ENCODE data around the gene PNO1. TPM values are rescaled to one million over a fixed set of nuclear protein-coding genes. Genes with fewer than 3 reads are reported as not detected.

Gene PNO1
- total and polyA plus RNA-seq, 11 donors, result 4.5 to 20.1 (median 8.8) TPM

GRCh38 chr2:68151037-68151436 lies 6.7 kb upstream of the PNO1 start:
- no peaks in the 10 kb centered on the region for H3K9me3 ChIP-seq
- intact Hi-C loops (cut with DNase I), result loop anchor here in 1 of 10 donors (10.0 kb wide), 1 partner anchor 104 kb away; the partner anchor contains the start of gene PPP3R1
- DNase-seq (no peak), ATAC-seq (peak in 1 of 4 donors; percentile 65)
- peaks cover 0 to 8% (median 0%) of the 10 kb centered on the region in 9 donors for H3K36me3 ChIP-seq
- H3K27ac ChIP-seq, result peak overlapping the region in 8 of 12 donors; percentile 11 to 82 (median 42)
- H3K4me3 ChIP-seq, result no peak overlapping the region
- H3K27me3 ChIP-seq, result no peaks in the 10 kb centered on the region
- peaks cover 0 to 37% (median 27%) of the 10 kb centered on the region in 12 donors for H3K4me1 ChIP-seq
- TF ChIP-seq POLR2A (IDR thresholded peaks at IDR 0.05) (no peak), CTCF (IDR thresholded peaks at IDR 0.05) (no peak)

GRCh38 chr2:68152681-68153347 lies 4.9 kb upstream of the PNO1 start:
- Histone ChIP-seq H3K9me3 (no peaks in the 10 kb centered on the region), H3K27me3 (no peaks in the 10 kb centered on the region), H3K27ac (peak overlapping the region; percentile 28 to 82 (median 71)), H3K36me3 (no peaks in the 10 kb centered on the region), H3K4me1 (peaks cover 0 to 45% (median 33%) of the 10 kb centered on the region in 12 donors), H3K4me3 (peak overlapping the region in 1 of 12 donors; percentile 10)
- ATAC-seq (no peak), DNase-seq (no peak)
- WGBS, 4 donors, result 27 to 38% (median 28%) methylated on average over 3 of the region's 3 CpGs
- no peak for TF ChIP-seq CTCF (IDR thresholded peaks at IDR 0.05)
- no peak for TF ChIP-seq POLR2A (IDR thresholded peaks at IDR 0.05)
- intact Hi-C loops (cut with DNase I), result loop anchor here in 1 of 10 donors (10.0 kb wide), 1 partner anchor 102 kb away; the partner anchor contains the start of gene PPP3R1

GRCh38 chr2:68155618-68156017 lies 2.1 kb upstream of the PNO1 start:
- Histone ChIP-seq H3K27ac (no peak overlapping the region), H3K27me3 (no peaks in the 10 kb centered on the region), H3K9me3 (no peaks in the 10 kb centered on the region), H3K4me3 (peak overlapping the region in 3 of 12 donors; percentile 75 to 85 (median 79)), H3K4me1 (peaks cover 0 to 62% (median 44%) of the 10 kb centered on the region in 12 donors), H3K36me3 (peaks cover 0 to 8% (median 5%) of the 10 kb centered on the region in 9 donors)
- DNase-seq (no peak), ATAC-seq (no peak)
- WGBS, 4 donors, result 94 to 98% (median 97%) methylated on average over 7 of the region's 7 CpGs
- no peak for TF ChIP-seq POLR2A (IDR thresholded peaks at IDR 0.05)
- no peak for TF ChIP-seq CTCF (IDR thresholded peaks at IDR 0.05)
- intact Hi-C loops (cut with DNase I), result loop anchor here in 7 of 10 donors (2.0 to 10.0 kb wide), 4 partner anchors 93 to 99 kb away; partner anchors contain the start of genes PPP3R1 (in 5 of the 7) and C1D (in 1 of the 7)

GRCh38 chr2:68156419-68156818 lies 1.3 kb upstream of the PNO1 start:
- intact Hi-C loops (cut with DNase I), result loop anchor here in 7 of 10 donors (2.0 to 10.0 kb wide), 4 partner anchors 94 to 98 kb away; partner anchors contain the start of genes PPP3R1 (in 5 of the 7) and C1D (in 1 of the 7)
- ATAC-seq, result no peak
- peaks cover 0 to 56% (median 40%) of the 10 kb centered on the region in 12 donors for H3K4me1 ChIP-seq
- H3K9me3 ChIP-seq, result no peaks in the 10 kb centered on the region
- peak overlapping the region in 10 of 12 donors; percentile 88 to 98 (median 94) for H3K27ac ChIP-seq
- TF ChIP-seq POLR2A (IDR thresholded peaks at IDR 0.05) (no peak), CTCF (IDR thresholded peaks at IDR 0.05) (no peak)
- H3K27me3 ChIP-seq, result no peaks in the 10 kb centered on the region
- peaks cover 0 to 16% (median 13%) of the 10 kb centered on the region in 9 donors for H3K36me3 ChIP-seq
- 8 to 14% (median 11%) methylated on average over 3 of the region's 3 CpGs for WGBS, 4 donors
- peak overlapping the region; percentile 61 to 97 (median 86) for H3K4me3 ChIP-seq
- no peak for DNase-seq
